Pancreas (tissue), 10 donors: ENCODE results near the gene TNFAIP6. TPM values are rescaled to one million over a fixed set of nuclear protein-coding genes. Genes with fewer than 3 reads are reported as not detected.

Source experiments
- ATAC-seq, 4 donors: fragments of 200-7000 bp; cut with Tn5 transposase; one replicate each; pipeline versions ENCODE4 v1.8.0 to v1.9.1; 2020; ENCODE audit warnings: mild to moderate bottlenecking in 4 of 4, moderate library complexity in 4 of 4
- DNase-seq, 6 donors: peaks; one replicate each; pipeline ENCODE4 v3.0.0-alpha.2; 2020
- FAIRE-seq: peaks from 2 replicates; lab custom pipeline; 2012; peaks lifted over from hg19 to GRCh38; lab: Jason Lieb, UNC
- H3K27ac ChIP-seq, 4 donors: fragments of 200-600 bp; sonication (generic); 1 replicate in 3 of 4; 2 replicates in 1 of 4; pipeline versions ENCODE4 v1.5.0 to v1.8.0; 2020
- H3K27me3 ChIP-seq, 4 donors: fragments of 200-600 bp; one replicate each; pipeline ENCODE4 v1.8.0; 2021
- H3K36me3 ChIP-seq, 3 donors: fragments of 200-600 bp; sonication (generic) in 1 of 3; one replicate each; pipeline versions ENCODE4 v1.5.0 to v1.8.0; 2020 to 2021
- H3K4me1 ChIP-seq, 3 donors: fragments of 200-600 bp; one replicate each; pipeline ENCODE4 v1.8.0; 2021
- H3K4me3 ChIP-seq, 4 donors: fragments of 200-600 bp; sonication (generic) in 2 of 4; one replicate each; pipeline versions ENCODE4 v1.5.0 to v1.8.0; 2020 to 2021
- H3K9me3 ChIP-seq, 4 donors: fragments of 200-600 bp; one replicate each; pipeline ENCODE4 v1.8.0; 2021
- WGBS, 2 donors: extraction: QIAGEN DNeasy Blood & Tissue Kit; methylation state at CpG; one replicate each; pipeline ENCODE4 v1.1.7; 2013; 5-methylcytosine and 5-hydroxymethylcytosine counted together
- intact Hi-C, 3 donors: fragments of 100-400 bp; cut with DNase I; formaldehyde crosslinking; loops; one replicate each; pipeline versions ENCODE4 v1.11.1 to v1.14.2; 2022
- polyA plus RNA-seq, 2 donors: library from polyadenylated mRNA; stranded (reverse); fragments of 200-250 nt; gene quantifications; one replicate each; pipeline ENCODE4 v1.2.3, GENCODE V29; 2013
- total RNA-seq, 6 donors: library from RNA; stranded (reverse); fragmentation: NEBNext Ultra II Directional in 4 of 6; extraction: Animal tissue kit (Norgen Biotek cat#: 25700) in 4 of 6; gene quantifications; one replicate each; pipeline versions ENCODE4 v1.2.1 to v1.2.4, GENCODE V29; 2021 to 2023
- TF ChIP-seq, protein P1 (sequence below), 4 donors: fragments of 200-600 bp; sonication (generic) in 3 of 4; IDR thresholded peaks; one replicate each; pipeline versions ENCODE4 v1.5.0 to v1.8.0; 2021; ENCODE audit warnings: antibody characterized with exemption in 4 of 4
- donor health status: healthy with polysubstance abuse.
- donor health status: DM: no; HTN: no; CAD: no; lungs with moderate emphysema.
- donor health status: DM: no; HTN: no; CAD: no.
- donor health status: control.
- donor health status: control.
- donor health status: Bipolar disorder and iron deficiency.
- donor health status: DM: yes; HTN: yes; CAD: no.
- donor health status: DM: no; HTN: no; CAD: no.
- donor health status: DM: no; HTN: no; CAD: no.
- donor health status: DM: yes; HTN: yes; CAD: no.

The TNFAIP6 gene
- total and polyA plus RNA-seq, 8 donors, result 0.08 to 0.55 (median 0.30) TPM; not detected in 4

DNA sequence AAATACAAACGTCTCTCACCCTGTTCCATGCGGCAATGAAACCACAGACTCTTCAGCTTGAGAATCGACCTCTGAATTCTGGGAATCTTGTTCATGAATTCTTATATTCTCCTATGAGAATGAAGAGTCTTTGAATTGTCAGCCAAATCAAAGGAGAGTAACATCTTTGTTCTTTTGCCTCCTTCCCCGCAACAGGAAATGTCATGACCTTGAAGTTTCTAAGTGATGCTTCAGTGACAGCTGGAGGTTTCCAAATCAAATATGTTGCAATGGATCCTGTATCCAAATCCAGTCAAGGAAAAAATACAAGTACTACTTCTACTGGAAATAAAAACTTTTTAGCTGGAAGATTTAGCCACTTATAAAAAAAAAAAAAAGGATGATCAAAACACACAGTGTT, 21.8 kb downstream of the TNFAIP6 start:
- Histone ChIP-seq H3K36me3 (no peaks in the 10 kb centered on the region), H3K27ac (no peak overlapping the region), H3K9me3 (no peaks in the 10 kb centered on the region), H3K4me1 (no peaks in the 10 kb centered on the region), H3K4me3 (no peak overlapping the region), H3K27me3 (no peaks in the 10 kb centered on the region)
- ATAC-seq (no peak), FAIRE-seq (no peak), DNase-seq (no peak)
- WGBS, 2 donors, result 65 to 77% methylated on average over 4 of the region's 4 CpGs
- TF ChIP-seq, protein P1, sequence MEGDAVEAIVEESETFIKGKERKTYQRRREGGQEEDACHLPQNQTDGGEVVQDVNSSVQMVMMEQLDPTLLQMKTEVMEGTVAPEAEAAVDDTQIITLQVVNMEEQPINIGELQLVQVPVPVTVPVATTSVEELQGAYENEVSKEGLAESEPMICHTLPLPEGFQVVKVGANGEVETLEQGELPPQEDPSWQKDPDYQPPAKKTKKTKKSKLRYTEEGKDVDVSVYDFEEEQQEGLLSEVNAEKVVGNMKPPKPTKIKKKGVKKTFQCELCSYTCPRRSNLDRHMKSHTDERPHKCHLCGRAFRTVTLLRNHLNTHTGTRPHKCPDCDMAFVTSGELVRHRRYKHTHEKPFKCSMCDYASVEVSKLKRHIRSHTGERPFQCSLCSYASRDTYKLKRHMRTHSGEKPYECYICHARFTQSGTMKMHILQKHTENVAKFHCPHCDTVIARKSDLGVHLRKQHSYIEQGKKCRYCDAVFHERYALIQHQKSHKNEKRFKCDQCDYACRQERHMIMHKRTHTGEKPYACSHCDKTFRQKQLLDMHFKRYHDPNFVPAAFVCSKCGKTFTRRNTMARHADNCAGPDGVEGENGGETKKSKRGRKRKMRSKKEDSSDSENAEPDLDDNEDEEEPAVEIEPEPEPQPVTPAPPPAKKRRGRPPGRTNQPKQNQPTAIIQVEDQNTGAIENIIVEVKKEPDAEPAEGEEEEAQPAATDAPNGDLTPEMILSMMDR (IDR thresholded peaks at IDR 0.05), result no peak
- intact Hi-C loops, result no loop called here

DNA sequence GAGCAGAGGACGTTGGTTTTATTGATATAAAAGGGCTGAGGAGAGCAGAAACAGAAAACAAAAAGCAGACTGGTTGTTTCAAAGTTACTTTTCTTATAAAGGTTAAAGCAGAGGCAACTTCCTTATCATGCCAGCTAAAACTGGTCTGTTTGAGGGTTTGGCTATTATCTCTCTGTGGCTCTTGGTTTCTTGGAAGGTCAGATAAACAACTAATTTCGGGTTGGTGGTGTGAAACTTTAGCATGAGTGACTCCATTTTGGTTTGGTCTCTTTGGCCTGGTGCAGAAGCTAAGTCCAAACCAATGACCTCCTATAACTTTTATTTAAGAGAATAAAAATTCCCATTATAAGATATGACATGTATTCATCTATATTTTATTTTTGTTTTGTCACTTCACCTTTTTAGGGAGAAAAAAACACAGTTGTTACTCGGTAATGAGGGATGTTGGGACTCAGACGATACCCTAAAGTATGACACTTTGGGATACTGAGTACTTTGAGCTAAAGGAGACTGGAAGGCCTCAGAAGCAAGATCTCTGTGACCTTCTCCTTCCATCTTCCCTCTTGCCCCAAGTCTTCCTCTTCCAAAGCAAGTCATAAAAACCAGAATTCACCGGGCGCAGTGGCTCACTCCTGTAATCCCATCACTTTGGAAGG, 23.3 kb downstream of the TNFAIP6 start:
- Histone ChIP-seq H3K9me3 (no peaks in the 10 kb centered on the region), H3K4me1 (no peaks in the 10 kb centered on the region), H3K4me3 (no peak overlapping the region), H3K27ac (no peak overlapping the region), H3K27me3 (no peaks in the 10 kb centered on the region), H3K36me3 (no peaks in the 10 kb centered on the region)
- 72% methylated on average over 6 of the region's 6 CpGs for WGBS, 2 donors
- no peak for ATAC-seq
- no peak for FAIRE-seq
- no peak for DNase-seq
- intact Hi-C loops, result no loop called here
- TF ChIP-seq, protein P1 (IDR thresholded peaks at IDR 0.05), result no peak

DNA sequence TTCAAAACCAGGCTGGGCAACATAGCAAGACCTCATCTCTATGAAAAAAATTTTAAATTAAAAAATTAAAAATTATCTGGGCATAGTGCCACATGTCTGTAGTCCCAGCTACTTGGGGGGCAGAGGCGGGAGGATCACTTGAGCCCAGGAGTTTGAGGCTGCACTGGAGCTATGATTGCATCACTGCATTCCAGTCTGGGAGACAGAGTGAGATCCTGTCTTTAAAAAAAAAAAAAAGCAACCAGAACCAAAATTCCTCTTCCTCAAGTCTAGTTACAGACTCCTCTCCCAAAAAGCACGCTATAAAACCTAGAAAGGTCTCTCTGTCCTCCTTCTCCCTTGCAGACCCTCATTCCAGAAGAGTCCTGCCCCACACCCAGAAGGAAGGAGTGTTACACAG, 23.9 kb downstream of the TNFAIP6 start:
- DNase-seq (no peak), FAIRE-seq (no peak), ATAC-seq (no peak)
- Histone ChIP-seq H3K27ac (no peak overlapping the region), H3K4me1 (no peaks in the 10 kb centered on the region), H3K9me3 (no peaks in the 10 kb centered on the region), H3K4me3 (no peak overlapping the region), H3K27me3 (no peaks in the 10 kb centered on the region), H3K36me3 (no peaks in the 10 kb centered on the region)
- TF ChIP-seq, protein P1 (IDR thresholded peaks at IDR 0.05), result no peak
- intact Hi-C loops, result no loop called here
- WGBS, 2 donors, result 79 to 89% methylated on average over 2 of the region's 2 CpGs

DNA sequence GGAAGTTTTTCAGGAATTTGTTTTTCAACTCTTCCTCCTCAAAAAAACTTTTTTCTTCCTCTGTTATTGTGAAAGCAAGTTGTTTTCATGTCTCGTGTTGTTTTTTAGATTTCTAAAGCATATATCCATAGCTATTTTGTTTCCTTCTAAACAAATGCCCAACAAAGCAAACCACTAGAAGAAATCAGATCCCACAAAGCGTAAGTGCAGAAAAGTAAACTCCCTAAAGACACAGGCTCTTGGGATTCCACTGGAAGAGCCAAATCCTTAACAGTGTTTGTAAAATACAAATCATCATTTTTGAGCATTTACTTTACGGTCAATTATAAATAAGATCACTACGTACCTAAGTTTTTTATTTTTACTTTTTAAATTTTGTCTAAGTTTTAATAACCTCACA, 30.6 kb downstream of the TNFAIP6 start:
- 80 to 88% methylated on average over 4 of the region's 4 CpGs for WGBS, 2 donors
- Histone ChIP-seq H3K4me3 (no peak overlapping the region), H3K36me3 (no peaks in the 10 kb centered on the region), H3K9me3 (no peaks in the 10 kb centered on the region), H3K27ac (no peak overlapping the region), H3K4me1 (no peaks in the 10 kb centered on the region), H3K27me3 (no peaks in the 10 kb centered on the region)
- intact Hi-C loops, result no loop called here
- TF ChIP-seq, protein P1 (IDR thresholded peaks at IDR 0.05), result no peak
- no peak for DNase-seq
- no peak for FAIRE-seq
- ATAC-seq, result no peak

DNA sequence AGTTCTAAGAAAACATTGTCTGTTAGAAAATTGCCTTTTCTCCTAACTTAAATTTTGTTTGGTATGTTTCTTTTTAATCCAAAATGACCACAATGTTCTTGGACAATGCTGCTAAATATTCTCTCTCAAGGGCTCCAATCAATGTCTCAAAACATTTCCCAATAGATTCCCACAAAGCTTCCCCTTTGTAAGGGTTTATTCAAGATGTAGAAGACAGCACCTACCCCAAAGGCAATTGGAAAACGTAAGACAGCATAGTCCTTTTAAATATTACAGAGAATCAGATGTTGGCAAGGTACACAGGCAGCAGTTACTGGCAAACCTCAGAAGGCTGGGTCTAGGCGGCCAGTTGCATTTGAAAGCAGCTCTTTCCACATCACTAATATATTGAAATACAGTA, 34.0 kb downstream of the TNFAIP6 start:
- Histone ChIP-seq H3K4me1 (no peaks in the 10 kb centered on the region), H3K27me3 (no peaks in the 10 kb centered on the region), H3K9me3 (no peaks in the 10 kb centered on the region), H3K4me3 (no peak overlapping the region), H3K36me3 (no peaks in the 10 kb centered on the region), H3K27ac (no peak overlapping the region)
- FAIRE-seq (no peak), ATAC-seq (no peak), DNase-seq (no peak)
- intact Hi-C loops, result no loop called here
- WGBS, 2 donors, result 64 to 66% methylated on average over 2 of the region's 2 CpGs
- TF ChIP-seq, protein P1 (IDR thresholded peaks at IDR 0.05), result no peak
